Forelimb muscle (tissue), 1 donor: ENCODE results near the gene MARCHF11. TPM values are rescaled to one million over a fixed set of nuclear protein-coding genes. Genes with fewer than 3 reads are reported as not detected.

Source experiments
- DNase-seq: peaks from one replicate; pipeline ENCODE4 v3.0.0-alpha.2; 2013; ENCODE audit warnings: low read depth
- polyA plus RNA-seq: library from polyadenylated mRNA; unstranded; fragments of 120-200 nt; gene quantifications from one replicate; pipeline ENCODE4 v1.2.1, GENCODE V29; 2013; ENCODE audit not compliant: insufficient read length

Gene MARCHF11
- polyA plus RNA-seq, 1 donor, result not detected

DNA sequence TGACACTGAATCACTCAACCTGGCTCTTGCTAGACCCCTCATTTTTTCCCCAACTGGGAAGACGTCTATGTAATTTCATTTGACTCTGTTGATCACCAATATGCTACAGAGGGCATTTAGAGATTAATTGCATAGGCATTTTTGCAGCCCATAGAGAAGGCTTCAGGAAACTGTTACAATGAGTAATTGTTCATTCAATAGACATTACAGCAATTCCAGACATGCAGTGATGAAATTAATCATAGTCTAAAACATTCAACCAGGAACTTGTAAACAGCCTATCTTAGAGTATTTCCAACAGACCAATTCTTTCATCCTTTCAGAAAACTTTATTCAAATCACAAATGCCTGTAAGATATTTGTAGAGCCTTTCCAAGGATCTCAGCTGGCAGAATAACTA is 122.3 kb downstream of the MARCHF11 start:
- no peak for DNase-seq

- no peak for DNase-seq
Measured at GRCh38 chr5:16051246-16051755, 128.3 kb downstream of the MARCHF11 start.

- DNase-seq, result no peak
Measured at GRCh38 chr5:16050414-16050813, 129.2 kb downstream of the MARCHF11 start.

DNA sequence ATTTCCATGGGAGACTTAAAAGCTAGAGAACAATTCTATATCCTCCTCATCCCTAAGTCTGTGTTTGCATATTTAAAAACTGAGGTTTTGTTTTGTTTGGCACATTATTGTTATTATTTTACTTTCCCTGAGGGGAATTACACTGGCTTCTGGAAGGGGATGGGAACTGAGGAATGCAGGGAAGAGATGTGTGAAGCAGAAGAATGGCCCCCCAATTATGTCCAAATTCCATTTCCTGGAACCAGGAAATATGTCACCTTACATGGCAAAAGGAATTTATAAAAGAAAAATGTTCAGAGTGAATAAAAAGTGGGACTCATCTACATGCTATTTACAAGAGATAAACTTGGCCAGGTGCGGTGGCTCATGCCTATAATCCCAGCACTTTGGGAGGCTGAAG is 129.8 kb downstream of the MARCHF11 start:
- DNase-seq, result no peak

- no peak for DNase-seq
Measured at GRCh38 chr5:16048132-16048531, 131.5 kb downstream of the MARCHF11 start.

DNA sequence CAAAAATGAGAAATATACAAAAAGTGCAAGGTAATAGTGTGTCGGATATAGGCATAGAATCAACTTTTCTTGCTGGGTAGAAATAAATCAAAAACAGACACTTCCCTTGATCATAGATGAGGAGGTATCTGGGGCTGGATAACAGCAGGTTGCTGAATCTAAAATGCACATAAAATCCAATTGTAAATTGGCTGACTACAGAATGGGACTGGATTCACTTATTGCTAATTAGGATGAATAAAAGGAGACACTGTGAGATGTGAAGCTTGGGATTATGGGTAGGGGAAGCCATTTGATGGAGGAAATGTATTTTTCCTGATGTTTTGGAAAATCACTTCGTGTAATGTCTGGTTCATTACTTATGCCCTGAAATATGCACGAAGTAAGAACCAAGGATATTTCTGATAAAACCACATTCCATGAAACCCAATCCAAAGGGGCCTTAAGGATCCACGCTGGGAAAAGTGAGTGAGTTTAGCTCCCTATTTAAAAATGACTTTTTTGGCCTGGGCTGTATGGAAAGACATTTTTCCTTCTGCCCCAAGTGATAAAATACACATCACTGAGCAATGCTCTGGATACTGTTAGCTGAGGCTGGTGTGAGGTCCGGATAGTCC is 136.1 kb downstream of the MARCHF11 start:
- DNase-seq, result no peak

GRCh38 chr5:16037121-16037845 is 142.3 kb downstream of the MARCHF11 start:
- no peak for DNase-seq

DNA sequence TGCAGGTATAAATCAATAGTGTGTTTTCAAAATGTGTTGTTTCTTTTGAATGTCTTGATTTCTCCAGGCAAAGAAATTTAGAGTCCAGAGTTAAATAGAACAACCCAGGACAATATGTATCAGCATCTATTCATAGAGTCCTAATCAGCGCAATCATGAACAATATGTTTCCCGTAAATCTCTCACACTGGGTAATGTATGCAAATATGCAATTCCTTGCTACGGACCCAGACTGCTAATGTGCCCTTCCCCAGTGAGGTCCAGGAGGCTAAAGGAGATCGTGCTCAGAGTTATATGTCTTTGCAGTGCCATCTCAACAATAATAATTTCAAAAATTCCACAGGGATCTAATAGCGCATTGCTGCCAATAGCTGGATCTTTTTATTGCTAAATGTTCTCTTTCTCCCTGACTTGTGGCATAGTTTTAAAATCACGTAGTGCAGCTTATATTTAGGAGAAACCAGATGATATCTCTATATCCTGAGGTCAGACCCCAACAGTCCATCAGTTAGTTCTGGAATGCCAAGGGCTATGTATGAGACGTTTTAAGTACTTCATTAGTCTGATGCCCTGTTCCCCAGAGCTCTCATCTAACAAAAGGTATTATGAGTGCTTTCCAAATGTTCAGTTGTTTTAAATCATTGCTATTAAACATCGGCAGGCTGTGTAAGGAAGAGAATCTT is 145.1 kb downstream of the MARCHF11 start:
- no peak for DNase-seq

DNA sequence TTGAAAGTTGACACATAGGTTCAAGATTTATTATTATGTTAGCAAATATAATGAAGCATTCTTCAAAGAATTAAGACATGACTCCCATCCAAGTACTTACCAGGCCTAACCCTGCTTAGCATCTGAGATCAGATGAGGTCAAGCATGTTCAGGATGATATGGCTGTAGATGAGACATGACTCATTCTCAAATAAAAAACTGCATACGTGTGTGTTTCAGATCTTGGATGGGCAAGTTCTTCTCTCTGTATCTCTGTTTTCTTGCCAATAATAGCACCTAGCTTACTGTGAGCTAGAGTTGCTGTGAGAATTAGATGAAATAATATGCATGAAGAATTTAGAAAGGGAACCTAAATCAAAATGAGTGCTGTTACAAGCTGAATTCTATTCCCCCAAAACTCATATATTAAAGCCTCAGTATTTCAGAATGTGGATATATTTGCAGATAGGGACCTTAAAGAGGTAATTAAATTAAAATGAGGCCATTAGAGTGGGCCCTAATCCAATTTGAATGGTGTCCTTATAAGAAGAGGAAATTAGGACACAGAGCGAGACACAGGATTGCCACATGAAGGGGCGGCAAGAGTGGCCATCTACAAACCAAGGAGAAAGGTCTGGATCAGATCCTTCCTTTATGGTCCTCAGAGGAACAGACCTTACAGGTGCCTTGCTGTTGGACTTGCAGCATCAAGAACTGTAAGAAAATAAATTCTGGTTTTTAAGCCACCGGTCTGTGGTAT is 146.2 kb downstream of the MARCHF11 start:
- no peak for DNase-seq

- no peak for DNase-seq
Measured at GRCh38 chr5:16028708-16029107, 150.9 kb downstream of the MARCHF11 start.

GRCh38 chr5:16025681-16026080 is 153.9 kb downstream of the MARCHF11 start:
- no peak for DNase-seq

- no peak for DNase-seq
Measured at GRCh38 chr5:16018970-16019369, 160.6 kb downstream of the MARCHF11 start.

DNA sequence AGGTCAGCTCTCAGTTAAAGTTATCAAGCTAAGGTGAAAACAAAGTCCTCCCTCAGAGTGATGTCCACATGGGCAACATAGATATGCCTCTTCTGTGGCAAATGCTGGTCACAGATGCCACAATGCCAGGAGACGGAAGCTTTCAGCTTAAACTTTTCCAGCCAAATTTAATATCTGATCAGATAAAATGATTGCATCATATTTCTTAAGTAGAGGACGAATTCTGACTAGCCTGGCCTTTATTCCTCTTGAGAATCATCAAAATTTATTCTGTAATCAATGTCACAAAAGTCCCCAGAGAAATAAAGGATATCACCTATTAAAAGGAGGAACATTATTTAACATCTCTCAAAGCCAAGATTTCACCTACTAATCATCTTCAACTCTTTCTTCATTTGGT is 161.9 kb downstream of the MARCHF11 start:
- DNase-seq, result no peak
